H1 (cell line): ENCODE measurements around the gene GAS7. TPM values are rescaled to one million over a fixed set of nuclear protein-coding genes. Genes with fewer than 3 reads are reported as not detected.

ENCODE experiments used
- CTCF ChIA-PET: fragments of 300-600 bp; sonication (Branson Sonifier 250); formaldehyde crosslinking; loops from one replicate; lab custom pipeline; 2021; ENCODE audit not compliant: partially characterized antibody; lab: Charles Lee
- POLR2A ChIA-PET: fragments of 300-600 bp; sonication (Branson Sonifier 250); formaldehyde crosslinking; loops from one replicate; lab custom pipeline; 2021; ENCODE audit warnings: inconsistent platforms; ENCODE audit not compliant: partially characterized antibody; lab: Charles Lee
- DNase-seq, 2 experiments: peaks; one replicate each; pipeline versions ENCODE4 v3.0.0 to v3.0.0-alpha.2; 2010 to 2022; ENCODE audit warnings: low spot score in 2 of 2, low read depth in 1 of 2, mixed read lengths in 1 of 2
- FAIRE-seq: peaks from 2 replicates; lab custom pipeline; 2011; peaks lifted over from hg19 to GRCh38; lab: Jason Lieb, UNC
- H2AFZ ChIP-seq: 2 replicates; pipeline ENCODE4 v1.8.1; 2012; ENCODE audit warnings: low read length, inconsistent platforms
- H2AK5ac ChIP-seq: 2 replicates; pipeline ENCODE4 v1.6.1; 2013; ENCODE audit warnings: low read depth, low read length
- H2BK120ac ChIP-seq: replicated peaks from 2 replicates; pipeline ENCODE3; 2013; ENCODE audit warnings: low read depth, low read length, inconsistent platforms
- H2BK12ac ChIP-seq: 2 replicates; pipeline ENCODE4 v1.6.1; 2013; ENCODE audit warnings: low read depth, low read length
- H2BK15ac ChIP-seq: 2 replicates; pipeline ENCODE4 v1.6.1; 2013; ENCODE audit warnings: low read length
- H2BK20ac ChIP-seq: 2 replicates; pipeline ENCODE4 v1.6.1; 2013; ENCODE audit warnings: low read length
- H2BK5ac ChIP-seq: 2 replicates; pipeline ENCODE4 v1.6.1; 2013; ENCODE audit warnings: low read depth, low read length
- H3K14ac ChIP-seq: 2 replicates; pipeline ENCODE4 v1.6.1; 2013; ENCODE audit warnings: inconsistent platforms; ENCODE audit not compliant: insufficient read length
- H3K18ac ChIP-seq: 2 replicates; pipeline ENCODE4 v1.6.1; 2013; ENCODE audit warnings: low read length; ENCODE audit errors: extremely low read depth
- H3K23ac ChIP-seq: 2 replicates; pipeline ENCODE4 v1.6.1; 2013; ENCODE audit warnings: inconsistent platforms; ENCODE audit not compliant: insufficient read length
- H3K23me2 ChIP-seq: 2 replicates; pipeline ENCODE4 v1.6.1; 2013; ENCODE audit warnings: low read depth, low read length
- H3K27ac ChIP-seq: 2 replicates; pipeline ENCODE4 v1.6.1; 2011; ENCODE audit warnings: low read depth, low read length, inconsistent platforms
- H3K27me3 ChIP-seq, 4 experiments: replicated peaks in 1 of 4; 1 replicate in 1 of 4; 2 replicates in 3 of 4; pipeline versions ENCODE4 v1.6.1 to v1.8.1; 2011 to 2013; ENCODE audit warnings: low read length in 3 of 4, mild to moderate bottlenecking in 3 of 4, inconsistent platforms in 2 of 4, mixed read lengths in 2 of 4, moderate library complexity in 1 of 4; ENCODE audit not compliant: control insufficient read depth in 3 of 4, insufficient read depth in 3 of 4; ENCODE audit errors: extremely low read depth in 1 of 4
- H3K36me3 ChIP-seq, 4 experiments: 2 replicates each; pipeline versions ENCODE4 v1.6.1 to v1.8.1; 2011 to 2013; ENCODE audit warnings: mild to moderate bottlenecking in 4 of 4, low read length in 3 of 4, moderate library complexity in 2 of 4, control low read depth in 1 of 4, inconsistent platforms in 1 of 4; ENCODE audit not compliant: insufficient read depth in 4 of 4, control insufficient read depth in 2 of 4
- H3K4ac ChIP-seq: replicated peaks from 2 replicates; pipeline ENCODE3; 2013; ENCODE audit warnings: low read length, low read depth, mixed read lengths, inconsistent platforms; ENCODE audit not compliant: insufficient read length
- H3K4me1 ChIP-seq, 4 experiments: replicated peaks in 1 of 4; 1 replicate in 1 of 4; 2 replicates in 3 of 4; pipeline versions ENCODE4 v1.6.1 to v1.8.1; 2011 to 2013; ENCODE audit warnings: low read length in 3 of 4, inconsistent platforms in 2 of 4, mixed read lengths in 1 of 4; ENCODE audit not compliant: insufficient read depth in 4 of 4, control insufficient read depth in 3 of 4
- H3K4me2 ChIP-seq, 2 experiments: 2 replicates each; pipeline versions ENCODE4 v1.6.1 to v1.8.1; 2011 to 2013; ENCODE audit warnings: low read depth in 2 of 2, low read length in 2 of 2, control low read depth in 1 of 2, inconsistent platforms in 1 of 2, mild to moderate bottlenecking in 1 of 2; ENCODE audit not compliant: insufficient read depth in 1 of 2
- H3K4me3 ChIP-seq, 4 experiments: fragments of 200-600, 300-600 bp in 1 of 4; sonication (generic), shearing (Covaris generic), sonication (Bioruptor Twin) in 1 of 4; 2 replicates each; pipeline versions ENCODE4 v1.5.1 to v1.8.1; 2011 to 2016; ENCODE audit warnings: low read length in 4 of 4, low read depth in 3 of 4, control low read depth in 2 of 4, inconsistent platforms in 2 of 4, mild to moderate bottlenecking in 2 of 4, mixed read lengths in 1 of 4, moderate library complexity in 1 of 4; ENCODE audit not compliant: insufficient read depth in 2 of 4; ENCODE audit errors: extremely low read depth in 1 of 4
- H3K56ac ChIP-seq: replicated peaks from 2 replicates; pipeline ENCODE3; 2013; ENCODE audit warnings: low read depth, mild to moderate bottlenecking, mixed read lengths, low read length, inconsistent platforms; ENCODE audit not compliant: insufficient read length
- H3K79me1 ChIP-seq: 2 replicates; pipeline ENCODE4 v1.6.1; 2013; ENCODE audit warnings: low read depth, low read length, control low read depth
- H3K79me2 ChIP-seq, 2 experiments: 2 replicates each; pipeline versions ENCODE4 v1.6.1 to v1.8.1; 2012 to 2013; ENCODE audit warnings: low read length in 2 of 2, mild to moderate bottlenecking in 2 of 2, inconsistent platforms in 1 of 2; ENCODE audit not compliant: insufficient read depth in 2 of 2, control insufficient read depth in 1 of 2
- H3K9ac ChIP-seq, 4 experiments: replicated peaks in 1 of 4; 1 replicate in 1 of 4; 2 replicates in 3 of 4; pipeline versions ENCODE4 v1.6.1 to v1.8.1; 2011 to 2013; ENCODE audit warnings: low read depth in 3 of 4, low read length in 3 of 4, control low read depth in 2 of 4, mild to moderate bottlenecking in 2 of 4, moderate library complexity in 2 of 4, inconsistent platforms in 1 of 4; ENCODE audit errors: extremely low read depth in 1 of 4
- H3K9me3 ChIP-seq, 2 experiments: 2 replicates each; pipeline versions ENCODE4 v1.6.1 to v1.8.1; 2012 to 2013; ENCODE audit warnings: mild to moderate bottlenecking in 2 of 2, moderate library complexity in 2 of 2, control low read depth in 1 of 2, inconsistent platforms in 1 of 2, low read depth in 1 of 2, low read length in 1 of 2, mixed read lengths in 1 of 2; ENCODE audit not compliant: insufficient read depth in 2 of 2
- H4K20me1 ChIP-seq, 2 experiments: replicated peaks in 1 of 2; 2 replicates each; pipeline versions ENCODE3 to v1.8.1; 2011 to 2013; ENCODE audit warnings: inconsistent platforms in 2 of 2, low read length in 2 of 2, mild to moderate bottlenecking in 1 of 2; ENCODE audit not compliant: insufficient read depth in 2 of 2, control insufficient read depth in 1 of 2
- H4K5ac ChIP-seq: 2 replicates; pipeline ENCODE4 v1.6.1; 2013; ENCODE audit warnings: low read length, low read depth, mixed read lengths, inconsistent platforms; ENCODE audit not compliant: insufficient read length
- H4K8ac ChIP-seq: 2 replicates; pipeline ENCODE4 v1.8.0; 2013; ENCODE audit warnings: mild to moderate bottlenecking, moderate library complexity, low read length, inconsistent platforms; ENCODE audit not compliant: insufficient read depth; ENCODE audit errors: extremely low read depth
- H4K91ac ChIP-seq: replicated peaks from 2 replicates; pipeline ENCODE3; 2013; ENCODE audit warnings: low read length, mixed read lengths, inconsistent platforms; ENCODE audit not compliant: insufficient read length
- WGBS, 2 experiments: shearing (Covaris generic) in 1 of 2; methylation state at CpG; one replicate each; pipeline versions ENCODE4 v1.1.6 to v1.1.7; 2013 to 2015; ENCODE audit warnings: low lambda C conversion rate in 2 of 2, mixed read lengths in 2 of 2, inconsistent platforms in 1 of 2, low coverage in 1 of 2, missing lambda C conversion rate in 1 of 2; ENCODE audit not compliant: insufficient replicate concordance in 2 of 2, insufficient coverage in 1 of 2, insufficient read length in 1 of 2; ENCODE audit errors: extremely low coverage in 1 of 2, missing lambda C conversion rate in 1 of 2; 5-methylcytosine and 5-hydroxymethylcytosine counted together
- polyA plus RNA-seq, 7 experiments: library from polyadenylated mRNA; depleted of rRNA in 3 of 7; stranded (reverse) in 5 of 7; unstranded in 2 of 7; fragments of >200 nt in 5 of 7; fragments of 200-250 nt in 2 of 7; gene quantifications; 1 replicate in 5 of 7; 2 replicates in 1 of 7; 4 replicates in 1 of 7; pipeline versions ENCODE4 v1.2.1 to v1.2.3, GENCODE V29; 2011 to 2013; ENCODE audit warnings: missing spikeins in 2 of 7, mixed read lengths in 2 of 7
- total RNA-seq: library from RNA; stranded (reverse); fragmentation: NEBNext Ultra II Directional; extraction: Animal tissue kit (Norgen Biotek cat#: 25700); gene quantifications from 2 replicates; pipeline ENCODE4 v1.2.1, GENCODE V29; 2021

Gene GAS7
- total and polyA plus RNA-seq, 2 of the 8 experiments (the other 6 are each of a cell fraction or from before 2014, with no cell fraction given), result 5.0 to 14.5 TPM

- 96% methylated on average over 8 of the region's 8 CpGs; no CpG with 5 or more reads in 1 of the 2 experiments for WGBS, 2 experiments
- Histone ChIP-seq H3K56ac (no peak overlapping the region), H4K91ac (no peak overlapping the region), H3K4me2 (no peak overlapping the region), H3K9ac (no peak overlapping the region), H3K4me1 (peaks cover 0 to 3% (median 0%) of the 10 kb centered on the region in 4 experiments; a peak in 2 of 7 replicates), H4K20me1 (no peaks in the 10 kb centered on the region), H3K18ac (no peak overlapping the region), H3K27ac (no peak overlapping the region), H3K9me3 (peaks cover 0 to 4% of the 10 kb centered on the region in 2 experiments; a peak in 1 of 4 replicates), H2BK5ac (no peak overlapping the region), H3K79me2 (no peaks in the 10 kb centered on the region), H3K4me3 (no peak overlapping the region), H2BK20ac (no peak overlapping the region), H2AK5ac (no peak overlapping the region), H3K36me3 (no peaks in the 10 kb centered on the region), H3K79me1 (no peaks in the 10 kb centered on the region), H3K23ac (no peak overlapping the region), H2BK120ac (no peak overlapping the region), H3K27me3 (no peaks in the 10 kb centered on the region), H2BK15ac (no peak overlapping the region), H3K4ac (no peak overlapping the region), H2BK12ac (no peak overlapping the region), H4K8ac (no peak overlapping the region), H3K14ac (no peak overlapping the region), H3K23me2 (0 out of 2 replicates have a peak, but pooled peaks cover 2% of the 10 kb centered on the region), H2AFZ (no peak overlapping the region), H4K5ac (no peak overlapping the region)
- ChIA-PET POLR2A (no interaction called here), CTCF (interaction anchor here (0.6 to 12.4 kb wide), 11 partner anchors 11 to 518 kb away, joined by 3 to 140 read pairs (median 4); no protein-coding TSS in a partner anchor)
- no peak for FAIRE-seq
- DNase-seq, result no peak
These were observed 212.8 kb downstream of the GAS7 start for GRCh38 chr17:9985646-9986045.
